Measurements from ENCODE around the gene SRA1.

SRA1 gene

DNA sequence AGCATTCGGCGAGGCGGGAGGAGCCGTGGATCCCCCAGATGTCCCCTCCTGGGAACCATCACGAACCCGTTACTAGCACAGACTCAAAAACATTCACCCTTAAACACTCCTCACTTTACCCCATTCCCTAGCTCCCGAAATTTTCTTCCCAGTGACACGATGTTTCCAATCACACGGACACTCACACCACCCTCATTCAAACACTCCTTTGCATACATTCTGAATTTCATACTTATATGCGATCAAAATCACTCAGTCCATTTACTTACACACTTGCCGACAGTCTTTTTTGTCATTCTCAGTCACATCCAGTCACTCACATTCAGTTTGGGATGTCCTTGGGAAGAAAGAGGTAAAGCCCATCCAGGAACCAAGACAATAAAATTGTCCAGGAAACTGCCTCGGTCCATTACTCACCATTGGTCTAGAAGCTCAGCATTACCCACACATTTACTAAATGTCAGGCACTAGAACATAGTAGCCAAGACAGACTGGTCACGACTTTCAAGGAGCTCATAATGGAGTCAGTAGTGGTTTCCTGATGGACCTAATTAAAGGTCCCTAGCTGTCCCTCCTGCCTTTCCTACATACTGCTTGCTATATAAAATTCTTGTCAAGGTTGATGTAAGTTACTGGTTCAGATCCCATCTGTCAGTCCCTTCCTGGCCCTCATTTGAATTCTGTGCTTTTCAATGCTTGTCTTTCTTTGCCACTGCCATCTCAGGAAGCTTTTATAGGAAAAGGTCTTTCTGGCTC lies 7.9 kb upstream of the SRA1 start:
- no peak for DNase-seq
- no peaks in the 10 kb centered on the region for H3K9me3 ChIP-seq (ENCODE audit: control insufficient read depth, low read length)
- H3K36me3 ChIP-seq (ENCODE audit: control insufficient read depth, insufficient read depth, low read length) = peaks cover 21% of the 10 kb centered on the region
- H3K4me1 ChIP-seq (ENCODE audit: control insufficient read depth, insufficient read depth, low read length, poor library complexity, severe bottlenecking) = peaks cover 22% of the 10 kb centered on the region
- no peaks in the 10 kb centered on the region for H3K27me3 ChIP-seq (replicated peaks; ENCODE audit: control insufficient read depth, insufficient read depth, low read length, poor library complexity, severe bottlenecking)
- H3K4me3 ChIP-seq (ENCODE audit: insufficient read depth, low read depth, low read length, poor library complexity, severe bottlenecking) = peak overlapping the region; percentile 73
- peak overlapping the region; percentile 89 for H3K27ac ChIP-seq (ENCODE audit: insufficient read depth, low read length, poor library complexity, severe bottlenecking)

DNA sequence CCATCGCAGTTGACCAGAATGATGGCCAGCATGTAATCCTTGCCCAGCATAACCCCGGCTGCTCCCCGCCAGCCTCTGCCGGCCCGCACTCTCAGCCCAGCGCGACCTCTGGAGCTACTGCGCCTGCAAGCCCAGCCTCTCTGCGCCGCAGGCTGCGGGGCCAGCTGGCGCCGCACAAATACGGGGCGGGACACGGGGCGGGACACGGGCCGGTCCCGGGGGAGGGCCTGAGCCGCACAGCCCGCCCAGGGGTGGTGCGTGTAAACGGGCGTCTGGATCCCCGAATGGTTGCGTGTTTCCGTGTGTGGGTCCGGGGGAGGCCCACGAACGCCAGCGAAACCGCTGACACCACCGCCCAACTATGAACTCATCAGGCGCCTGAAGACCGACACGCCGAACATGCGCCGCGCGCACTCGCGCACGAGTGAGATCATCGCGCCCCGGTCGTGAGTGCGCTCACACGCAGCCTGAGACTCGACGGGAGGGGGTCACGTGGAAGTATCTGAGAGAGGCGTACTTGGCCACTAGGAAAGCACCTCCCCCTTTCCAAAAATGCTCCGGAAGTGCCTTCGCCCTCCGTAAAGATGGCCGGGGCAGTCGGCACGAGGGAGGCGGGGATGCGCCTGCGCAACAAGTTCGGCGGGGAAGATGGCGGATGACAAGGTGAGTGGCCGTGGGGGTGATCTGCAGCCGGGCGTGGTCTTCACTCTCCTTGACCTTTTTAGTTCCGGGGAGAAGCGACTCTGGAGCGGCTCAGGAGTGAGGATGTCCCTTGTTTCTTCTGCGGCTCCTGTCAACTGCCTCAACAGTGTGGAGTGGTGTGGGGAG lies 7.1 kb upstream of the SRA1 start, which contains the start of the genes APBB3 and SLC35A4:
Gene APBB3 (minus strand): TSS at position 403 of the 828 bp plus-strand sequence. CDS start 353 bp downstream, at position 50.
Gene SLC35A4 (plus strand): TSS at position 633 of the 828 bp plus-strand sequence. CDS start 2,342 bp downstream, outside the sequence.
- Histone ChIP-seq H3K27ac (ENCODE audit: insufficient read depth, low read length, poor library complexity, severe bottlenecking) (peak within 1 kb of the TSS; percentile 89), H3K9me3 (ENCODE audit: control insufficient read depth, low read length) (no peaks in the 10 kb centered on the region), H3K27me3 (replicated peaks; ENCODE audit: control insufficient read depth, insufficient read depth, low read length, poor library complexity, severe bottlenecking) (no peaks in the 10 kb centered on the region), H3K4me1 (ENCODE audit: control insufficient read depth, insufficient read depth, low read length, poor library complexity, severe bottlenecking) (peaks cover 22% of the 10 kb centered on the region), H3K4me3 (ENCODE audit: insufficient read depth, low read depth, low read length, poor library complexity, severe bottlenecking) (peak within 1 kb of the TSS; percentile 73), H3K36me3 (ENCODE audit: control insufficient read depth, insufficient read depth, low read length) (peaks cover 21% of the 10 kb centered on the region)
- peak; percentile 98 for DNase-seq

DNA sequence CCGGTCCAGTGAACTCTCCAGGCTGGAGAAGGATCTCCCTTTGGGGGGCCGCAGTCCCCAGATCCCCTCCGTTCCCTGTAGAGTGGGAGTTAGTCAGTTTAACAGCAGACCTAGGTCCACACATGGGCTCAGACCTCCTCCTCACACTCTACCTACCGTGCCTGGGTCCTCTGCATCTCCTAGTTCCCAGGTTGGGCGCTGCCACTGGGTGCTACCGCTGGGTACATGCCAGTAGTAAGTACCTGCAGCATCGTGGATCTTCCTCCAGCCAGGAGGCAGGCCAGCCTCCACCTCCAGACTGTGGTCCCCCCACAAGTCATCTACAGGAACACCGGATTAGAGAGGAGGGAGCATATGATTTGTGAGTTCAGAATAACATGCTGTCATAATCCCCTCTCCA lies 6.3 kb upstream of the SRA1 start:
- H3K4me1 ChIP-seq (ENCODE audit: control insufficient read depth, insufficient read depth, low read length, poor library complexity, severe bottlenecking) = peaks cover 20% of the 10 kb centered on the region
- H3K36me3 ChIP-seq (ENCODE audit: control insufficient read depth, insufficient read depth, low read length) = peaks cover 21% of the 10 kb centered on the region
- H3K4me3 ChIP-seq (ENCODE audit: insufficient read depth, low read depth, low read length, poor library complexity, severe bottlenecking) = peak overlapping the region; percentile 59
- no peaks in the 10 kb centered on the region for H3K9me3 ChIP-seq (ENCODE audit: control insufficient read depth, low read length)
- no peak for DNase-seq
- H3K27ac ChIP-seq (ENCODE audit: insufficient read depth, low read length, poor library complexity, severe bottlenecking) = peak overlapping the region; percentile 89
- H3K27me3 ChIP-seq (replicated peaks; ENCODE audit: control insufficient read depth, insufficient read depth, low read length, poor library complexity, severe bottlenecking) = no peaks in the 10 kb centered on the region

DNA sequence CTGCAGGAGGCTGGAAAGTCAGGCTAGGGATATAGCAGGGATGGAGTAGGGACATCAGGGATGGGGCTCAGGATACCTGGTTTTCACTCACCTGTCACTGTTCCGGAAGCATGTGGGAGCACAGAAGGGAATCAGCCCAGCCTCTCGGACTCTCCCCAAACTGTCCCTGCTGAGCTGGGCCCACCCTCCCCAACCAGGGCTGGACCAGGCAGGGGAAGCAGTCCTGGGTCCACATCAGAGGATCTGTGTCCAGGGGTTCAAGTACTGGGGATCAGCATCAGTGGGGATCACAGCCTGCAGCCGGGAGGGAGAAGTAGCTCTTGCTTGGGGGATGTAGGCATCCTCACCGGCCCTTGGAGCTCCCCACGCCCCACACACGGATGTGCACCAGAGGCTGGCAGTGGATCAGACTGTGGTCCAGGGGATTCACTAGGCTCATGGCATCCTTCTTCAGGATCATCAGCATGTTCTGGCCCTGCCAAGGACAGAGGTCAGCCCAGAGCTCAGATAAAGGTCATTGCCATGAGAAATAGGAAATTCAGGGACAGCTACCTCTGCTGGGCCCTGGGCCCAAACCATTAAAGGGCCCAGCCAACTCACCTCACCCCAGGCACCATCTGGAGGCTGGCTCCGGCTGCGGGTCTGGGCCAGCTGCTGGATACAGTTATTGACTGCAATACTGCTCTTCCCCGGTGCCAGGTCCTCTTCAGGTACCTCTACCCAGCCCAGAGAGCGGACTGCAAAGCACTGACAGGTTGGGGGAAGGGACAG lies 4.7 kb upstream of the SRA1 start:
- H3K36me3 ChIP-seq (ENCODE audit: control insufficient read depth, insufficient read depth, low read length) = peaks cover 12% of the 10 kb centered on the region
- H3K4me3 ChIP-seq (ENCODE audit: insufficient read depth, low read depth, low read length, poor library complexity, severe bottlenecking) = no peak overlapping the region
- H3K27ac ChIP-seq (ENCODE audit: insufficient read depth, low read length, poor library complexity, severe bottlenecking) = no peak overlapping the region
- no peak for DNase-seq
- no peaks in the 10 kb centered on the region for H3K9me3 ChIP-seq (ENCODE audit: control insufficient read depth, low read length)
- H3K4me1 ChIP-seq (ENCODE audit: control insufficient read depth, insufficient read depth, low read length, poor library complexity, severe bottlenecking) = peaks cover 18% of the 10 kb centered on the region
- no peaks in the 10 kb centered on the region for H3K27me3 ChIP-seq (replicated peaks; ENCODE audit: control insufficient read depth, insufficient read depth, low read length, poor library complexity, severe bottlenecking)

DNA sequence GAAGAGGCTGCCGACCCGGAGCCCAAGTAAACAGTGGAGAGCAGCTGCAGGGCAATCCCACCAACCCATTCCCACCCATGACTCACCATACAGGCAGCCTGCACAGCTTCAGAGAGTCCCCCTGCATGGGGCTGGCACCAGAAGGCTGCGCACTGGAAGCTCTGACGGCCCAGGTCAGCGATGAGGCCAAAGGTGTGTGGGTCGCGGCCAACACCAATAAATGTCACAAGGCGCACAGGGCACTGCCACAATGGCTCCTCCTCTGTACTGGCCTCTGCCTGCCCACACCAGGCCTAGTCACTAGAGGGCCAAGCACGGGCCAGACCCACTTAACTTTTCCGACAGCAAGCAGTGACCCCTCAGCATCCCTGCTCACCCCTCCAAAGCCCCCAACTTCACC lies 3.0 kb upstream of the SRA1 start:
- no peaks in the 10 kb centered on the region for H3K27me3 ChIP-seq (replicated peaks; ENCODE audit: control insufficient read depth, insufficient read depth, low read length, poor library complexity, severe bottlenecking)
- H3K4me3 ChIP-seq (ENCODE audit: insufficient read depth, low read depth, low read length, poor library complexity, severe bottlenecking) = no peak overlapping the region
- H3K9me3 ChIP-seq (ENCODE audit: control insufficient read depth, low read length) = no peaks in the 10 kb centered on the region
- peaks cover 26% of the 10 kb centered on the region for H3K4me1 ChIP-seq (ENCODE audit: control insufficient read depth, insufficient read depth, low read length, poor library complexity, severe bottlenecking)
- peaks cover 9% of the 10 kb centered on the region for H3K36me3 ChIP-seq (ENCODE audit: control insufficient read depth, insufficient read depth, low read length)
- H3K27ac ChIP-seq (ENCODE audit: insufficient read depth, low read length, poor library complexity, severe bottlenecking) = no peak overlapping the region
- no peak for DNase-seq

DNA sequence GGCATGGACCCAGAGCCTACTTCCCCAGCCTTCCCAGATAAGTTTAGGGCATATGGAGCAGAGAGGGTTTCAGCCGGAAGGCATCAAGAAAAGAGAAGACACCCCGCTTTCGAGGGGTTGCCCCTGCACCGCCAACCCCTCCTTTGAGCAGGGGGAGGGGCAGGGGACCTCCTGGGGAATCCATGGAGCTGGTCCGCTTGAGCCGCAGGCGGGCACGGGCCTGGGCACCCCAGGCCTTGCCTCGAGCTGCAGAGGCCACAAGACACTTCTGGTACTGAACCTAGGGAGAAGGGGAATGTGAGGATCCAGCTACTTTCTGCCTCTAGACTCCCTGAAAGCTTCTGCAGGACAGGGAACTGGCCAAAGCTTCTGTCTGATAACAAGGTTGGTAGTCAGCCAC lies 1.3 kb upstream of the SRA1 start:
- H3K27ac ChIP-seq (ENCODE audit: insufficient read depth, low read length, poor library complexity, severe bottlenecking) = no peak overlapping the region

DNA sequence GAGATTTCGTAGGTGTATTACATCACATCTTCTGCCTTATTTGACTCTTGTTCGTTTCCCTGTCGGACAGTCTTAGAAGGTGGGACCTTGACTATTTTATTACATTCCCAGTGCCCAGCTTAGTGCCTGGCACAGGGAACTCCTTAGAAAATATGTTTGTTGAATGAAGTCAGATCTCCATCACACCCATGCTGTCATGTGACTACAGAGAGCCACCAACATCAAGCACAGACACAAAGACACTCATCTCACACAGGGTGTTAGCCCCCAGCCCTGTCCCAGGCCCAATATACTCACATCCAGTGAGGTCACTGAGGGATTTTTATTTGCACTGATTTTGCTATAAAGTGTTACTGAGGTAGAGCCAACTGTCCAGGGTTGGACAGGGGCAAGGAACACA lies 692 bp upstream of the SRA1 start:
- Histone ChIP-seq H3K4me3 (ENCODE audit: insufficient read depth, low read depth, low read length, poor library complexity, severe bottlenecking) (no peak overlapping the region), H3K27me3 (replicated peaks; ENCODE audit: control insufficient read depth, insufficient read depth, low read length, poor library complexity, severe bottlenecking) (no peaks in the 10 kb centered on the region), H3K27ac (ENCODE audit: insufficient read depth, low read length, poor library complexity, severe bottlenecking) (peak overlapping the region; percentile 93), H3K4me1 (ENCODE audit: control insufficient read depth, insufficient read depth, low read length, poor library complexity, severe bottlenecking) (peaks cover 15% of the 10 kb centered on the region), H3K9me3 (ENCODE audit: control insufficient read depth, low read length) (no peaks in the 10 kb centered on the region), H3K36me3 (ENCODE audit: control insufficient read depth, insufficient read depth, low read length) (peaks cover 9% of the 10 kb centered on the region)
- no peak for DNase-seq

More for the DNA sequence above, 1.3 kb upstream of the SRA1 start:
- Histone ChIP-seq H3K27me3 (replicated peaks; ENCODE audit: control insufficient read depth, insufficient read depth, low read length, poor library complexity, severe bottlenecking) (no peaks in the 10 kb centered on the region), H3K4me3 (ENCODE audit: insufficient read depth, low read depth, low read length, poor library complexity, severe bottlenecking) (no peak overlapping the region), H3K36me3 (ENCODE audit: control insufficient read depth, insufficient read depth, low read length) (peaks cover 9% of the 10 kb centered on the region), H3K4me1 (ENCODE audit: control insufficient read depth, insufficient read depth, low read length, poor library complexity, severe bottlenecking) (peaks cover 18% of the 10 kb centered on the region), H3K9me3 (ENCODE audit: control insufficient read depth, low read length) (no peaks in the 10 kb centered on the region)
- no peak for DNase-seq

DNA sequence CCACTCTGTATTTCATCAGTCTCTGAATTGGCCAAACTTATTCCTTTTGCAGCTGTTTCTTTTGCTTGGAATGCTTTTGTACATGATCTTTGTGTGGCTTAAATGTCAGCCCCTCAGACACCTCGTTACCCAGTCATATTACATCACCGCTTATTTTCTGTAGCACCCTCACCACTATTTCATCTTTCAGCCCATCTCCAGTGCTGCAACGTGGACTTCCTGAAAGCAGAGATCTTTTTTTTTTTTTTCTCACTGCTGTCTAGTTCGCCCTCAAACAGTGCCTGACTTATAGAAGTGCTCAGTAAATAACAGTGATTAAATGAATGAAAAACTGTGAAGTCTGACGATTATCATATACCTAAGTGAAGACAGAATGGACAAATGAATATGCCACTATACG lies 835 bp downstream of the SRA1 start:
- H3K9me3 ChIP-seq (ENCODE audit: control insufficient read depth, low read length) = no peaks in the 10 kb centered on the region
- peak overlapping the region; percentile 93 for H3K27ac ChIP-seq (ENCODE audit: insufficient read depth, low read length, poor library complexity, severe bottlenecking)
- peaks cover 15% of the 10 kb centered on the region for H3K4me1 ChIP-seq (ENCODE audit: control insufficient read depth, insufficient read depth, low read length, poor library complexity, severe bottlenecking)
- peak overlapping the region; percentile 85 for H3K4me3 ChIP-seq (ENCODE audit: insufficient read depth, low read depth, low read length, poor library complexity, severe bottlenecking)
- H3K36me3 ChIP-seq (ENCODE audit: control insufficient read depth, insufficient read depth, low read length) = peaks cover 14% of the 10 kb centered on the region
- DNase-seq = no peak
- no peaks in the 10 kb centered on the region for H3K27me3 ChIP-seq (replicated peaks; ENCODE audit: control insufficient read depth, insufficient read depth, low read length, poor library complexity, severe bottlenecking)

DNA sequence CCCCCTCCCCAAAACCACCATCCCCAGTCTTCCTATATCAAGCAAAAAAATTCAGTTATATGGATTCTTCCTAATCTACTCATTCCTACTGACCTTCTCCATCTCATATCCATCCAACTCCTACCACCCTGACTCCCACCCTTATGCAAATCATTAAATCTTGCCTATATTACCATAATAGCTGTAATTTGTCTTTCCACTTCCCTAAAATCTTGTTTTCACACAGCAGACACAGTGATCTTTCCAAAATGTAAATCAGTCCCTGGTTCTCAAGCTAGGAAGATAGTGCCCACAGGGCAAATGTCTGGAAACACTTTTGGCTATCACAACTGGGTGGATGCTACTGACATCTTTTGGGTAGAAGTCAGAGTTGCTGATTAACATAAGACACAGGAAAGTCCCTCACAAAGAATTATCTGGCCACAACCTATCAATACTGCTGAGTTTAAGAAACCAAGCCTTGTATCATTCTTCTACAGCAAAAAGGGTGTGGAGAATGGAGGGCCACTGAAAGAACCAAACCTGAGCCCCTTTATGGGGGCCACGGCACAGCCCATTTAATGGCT lies 1.4 kb downstream of the SRA1 start:
- Histone ChIP-seq H3K27ac (ENCODE audit: insufficient read depth, low read length, poor library complexity, severe bottlenecking) (peak overlapping the region; percentile 93), H3K4me1 (ENCODE audit: control insufficient read depth, insufficient read depth, low read length, poor library complexity, severe bottlenecking) (peaks cover 15% of the 10 kb centered on the region), H3K9me3 (ENCODE audit: control insufficient read depth, low read length) (no peaks in the 10 kb centered on the region), H3K27me3 (replicated peaks; ENCODE audit: control insufficient read depth, insufficient read depth, low read length, poor library complexity, severe bottlenecking) (no peaks in the 10 kb centered on the region), H3K36me3 (ENCODE audit: control insufficient read depth, insufficient read depth, low read length) (peaks cover 13% of the 10 kb centered on the region), H3K4me3 (ENCODE audit: insufficient read depth, low read depth, low read length, poor library complexity, severe bottlenecking) (peak overlapping the region; percentile 85)
- no peak for DNase-seq
